GM19397 (cell line): ENCODE results near the gene ACOX1.

Source experiments
- ATAC-seq: cut with Tn5 transposase; IDR thresholded peaks from one replicate; pipeline ENCODE4 v1.9.1; 2021; ENCODE audit warnings: mild to moderate bottlenecking, moderate library complexity; ENCODE audit not compliant: unreplicated experiment

The ACOX1 gene

GRCh38 chr17:75893305-75894048, 85.5 kb downstream of the ACOX1 start:
- ATAC-seq: no peak

GRCh38 chr17:75892556-75893224, 86.3 kb downstream of the ACOX1 start:
- ATAC-seq: no peak

DNA sequence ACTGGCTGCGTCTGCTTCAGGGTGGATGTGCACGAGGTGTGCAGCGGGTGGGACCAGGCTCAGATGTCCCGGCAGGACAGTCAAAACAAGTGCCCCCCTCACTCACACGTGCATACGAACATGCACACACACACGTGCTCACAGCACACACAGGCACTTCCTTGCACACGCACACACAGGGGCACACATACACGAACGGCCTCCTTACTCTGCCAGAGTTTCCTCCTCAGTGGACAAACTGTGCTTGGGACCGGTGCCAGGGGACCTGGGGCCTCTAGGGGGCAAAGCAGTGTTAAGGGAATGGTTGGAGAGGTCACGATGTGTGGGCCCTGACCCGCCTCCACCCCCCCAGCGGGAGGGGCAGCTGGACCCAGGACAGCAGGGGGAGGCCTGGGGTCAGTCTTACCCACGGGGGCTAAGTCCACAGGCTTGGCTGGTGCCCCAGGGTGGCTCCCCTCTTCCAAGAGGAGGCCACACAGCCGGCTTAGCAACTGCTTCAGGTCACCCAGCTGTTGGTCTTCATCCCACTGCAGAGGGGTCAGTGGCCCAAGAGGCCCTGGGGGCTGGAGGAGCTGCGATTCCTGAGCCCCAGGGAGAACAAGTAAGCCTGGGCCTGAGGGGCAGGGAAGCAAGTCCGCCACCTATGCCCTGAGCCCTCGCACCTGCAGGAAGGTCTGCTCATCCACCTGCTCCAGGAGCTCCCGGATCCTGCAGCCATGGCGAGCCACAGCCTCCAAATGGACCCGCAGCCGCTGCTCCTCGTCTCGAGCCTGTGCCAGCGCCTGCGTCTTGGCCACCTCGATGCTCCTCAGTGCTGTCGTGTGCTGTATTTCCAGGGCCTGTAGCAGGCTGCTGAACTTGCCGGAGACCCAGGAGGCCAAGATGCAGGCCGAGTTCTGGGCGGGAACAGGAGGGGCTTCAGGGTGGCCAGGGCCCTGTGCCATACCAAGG, 87.1 kb downstream of the ACOX1 start:
- no peak for ATAC-seq
